ENCODE results near the gene ADM. TPM values are rescaled to one million over a fixed set of nuclear protein-coding genes. Genes with fewer than 3 reads are reported as not detected.

Gene ADM
- total RNA-seq, 1 donor, result 103 TPM

GRCh38 chr11:10349806-10350205 is 44.9 kb downstream of the ADM start:
- H3K4me3 ChIP-seq (ENCODE audit: low read depth, low read length), result no peak overlapping the region
- no peak for DNase-seq (ENCODE audit: low read depth)
- TF ChIP-seq CTCF (IDR thresholded peaks at IDR 0.05; ENCODE audit: insufficient read depth, low read length), result no peak

GRCh38 chr11:10350334-10350733 is 45.5 kb downstream of the ADM start:
- no peak overlapping the region for H3K4me3 ChIP-seq (ENCODE audit: low read depth, low read length)
- no peak for TF ChIP-seq CTCF (IDR thresholded peaks at IDR 0.05; ENCODE audit: insufficient read depth, low read length)
- DNase-seq (ENCODE audit: low read depth), result peak; percentile 54

- no peak for TF ChIP-seq CTCF (IDR thresholded peaks at IDR 0.05; ENCODE audit: insufficient read depth, low read length)
- DNase-seq (ENCODE audit: low read depth), result no peak
Measured at GRCh38 chr11:10351435-10351764, 46.5 kb downstream of the ADM start.

GRCh38 chr11:10351765-10352641 is 47.1 kb downstream of the ADM start:
- H3K4me3 ChIP-seq (ENCODE audit: low read depth, low read length), result no peak overlapping the region
- TF ChIP-seq CTCF (IDR thresholded peaks at IDR 0.05; ENCODE audit: insufficient read depth, low read length), result no peak
- peak; percentile 86 for DNase-seq (ENCODE audit: low read depth)

More at GRCh38 chr11:10351435-10351764, 46.5 kb downstream of the ADM start:
- H3K4me3 ChIP-seq (ENCODE audit: low read depth, low read length), result no peak overlapping the region

GRCh38 chr11:10352921-10353550 is 48.2 kb downstream of the ADM start:
- TF ChIP-seq CTCF (IDR thresholded peaks at IDR 0.05; ENCODE audit: insufficient read depth, low read length), result no peak
- no peak overlapping the region for H3K4me3 ChIP-seq (ENCODE audit: low read depth, low read length)
- DNase-seq (ENCODE audit: low read depth), result no peak

GRCh38 chr11:10354389-10354788 is 49.5 kb downstream of the ADM start:
- no peak overlapping the region for H3K4me3 ChIP-seq (ENCODE audit: low read depth, low read length)
- TF ChIP-seq CTCF (IDR thresholded peaks at IDR 0.05; ENCODE audit: insufficient read depth, low read length), result no peak
- no peak for DNase-seq (ENCODE audit: low read depth)

Data from fibroblast of the aortic adventitia (primary cell).